ENCODE measurements around the gene BICC1. TPM values are rescaled to one million over a fixed set of nuclear protein-coding genes. Genes with fewer than 3 reads are reported as not detected.

Gene BICC1
- polyA plus RNA-seq, 3 donors: 4.6 to 20.8 (median 8.6) TPM

DNA sequence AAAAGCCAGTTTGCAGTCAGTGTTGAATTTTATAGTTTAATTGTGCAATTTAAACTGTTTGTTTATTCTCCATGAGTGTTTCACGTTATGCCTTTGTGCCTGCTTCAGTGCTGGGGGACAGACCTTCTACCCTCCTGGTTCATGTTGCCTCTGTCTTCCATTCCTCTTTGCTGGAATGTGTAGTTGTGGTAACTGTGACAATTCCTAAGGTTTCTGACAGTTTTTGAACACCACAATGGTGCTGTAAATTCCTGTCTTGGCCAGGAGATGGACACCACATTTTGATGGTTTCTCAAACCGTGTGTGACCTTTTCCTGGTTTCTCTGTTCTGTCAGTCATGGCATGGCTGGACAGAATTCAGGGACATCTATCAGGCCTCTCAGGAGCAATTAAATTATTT lies 201.7 kb downstream of the BICC1 start:
- WGBS, 3 donors: 63 to 78% (median 77%) methylated on average over 2 of the region's 2 CpGs
- H3K27ac ChIP-seq (ENCODE audit: low read depth, low read length): no peak overlapping the region

DNA sequence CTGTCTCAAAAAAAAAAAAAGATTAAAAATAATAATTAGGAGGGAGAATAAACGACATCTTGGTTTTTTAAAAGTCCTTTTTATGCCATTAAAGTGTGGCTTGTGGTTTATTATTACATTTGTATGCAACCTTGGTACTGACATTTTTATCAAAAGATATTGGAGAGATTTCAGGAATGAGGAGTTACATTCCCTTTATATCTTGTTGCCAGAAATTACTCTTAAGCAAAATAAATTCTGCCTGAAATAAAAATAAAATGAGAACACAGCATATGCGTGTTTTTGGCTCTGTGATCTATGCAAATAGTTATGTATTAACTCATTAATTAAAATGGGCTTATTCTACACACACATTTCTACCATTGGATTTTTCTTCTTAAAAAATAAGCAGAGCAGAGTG lies 202.4 kb downstream of the BICC1 start:
- H3K27ac ChIP-seq (ENCODE audit: low read depth, low read length): no peak overlapping the region
- 36 to 61% (median 60%) methylated on average over 2 of the region's 2 CpGs for WGBS, 3 donors

DNA sequence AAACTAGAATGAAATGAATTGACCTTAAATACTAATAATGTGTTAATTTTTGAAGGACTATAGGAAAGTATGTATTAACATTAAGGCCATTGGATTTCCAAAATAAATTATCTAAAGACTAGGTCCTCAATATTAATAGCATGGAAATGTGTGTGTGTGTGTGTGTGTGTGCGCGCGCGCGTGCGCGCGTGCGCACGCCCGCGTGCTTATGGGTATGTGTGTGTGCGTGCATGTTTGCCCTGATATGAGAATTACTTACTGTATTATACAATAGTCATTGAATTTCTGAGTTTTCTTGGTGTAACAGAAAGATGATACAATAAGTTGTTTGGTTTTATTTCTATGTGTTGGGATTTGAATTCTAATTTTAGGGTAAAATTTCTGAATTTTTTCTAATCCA lies 205.9 kb downstream of the BICC1 start:
- H3K27ac ChIP-seq (ENCODE audit: low read depth, low read length): no peak overlapping the region
- WGBS, 3 donors: 67 to 69% (median 67%) methylated on average over 13 of the region's 13 CpGs

DNA sequence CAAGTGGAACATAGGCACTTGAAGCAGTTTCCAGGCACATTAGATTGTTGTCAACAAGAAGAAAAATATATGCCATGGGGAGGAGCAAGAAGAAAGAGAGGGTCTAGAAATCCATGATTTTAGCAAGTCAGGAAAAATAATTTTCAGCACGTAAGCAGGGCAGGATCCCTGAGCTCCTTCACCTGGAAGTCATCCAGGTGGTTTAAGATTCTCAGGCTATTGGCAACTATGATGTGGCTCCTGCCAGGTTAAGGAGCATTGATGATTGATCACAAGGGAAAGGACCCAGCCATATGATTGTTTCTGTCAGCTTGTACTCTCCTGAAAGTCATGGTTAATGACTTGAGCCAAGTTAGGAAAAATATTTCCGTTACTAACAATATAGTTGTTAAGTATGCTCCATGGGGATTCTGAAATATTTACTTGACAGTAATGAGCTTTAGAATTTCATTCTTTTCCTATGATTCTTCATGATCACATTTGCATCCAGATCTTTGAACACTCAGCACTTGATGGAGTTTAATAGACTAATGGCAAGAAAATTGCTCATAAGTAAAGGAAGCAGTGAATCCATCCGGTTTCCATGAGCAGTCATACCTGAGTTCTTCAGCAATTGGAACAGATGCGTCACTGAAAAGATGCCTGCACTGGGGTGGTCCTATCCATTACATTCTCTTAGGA lies 209.1 kb downstream of the BICC1 start:
- no peak overlapping the region for H3K27ac ChIP-seq (ENCODE audit: low read depth, low read length)
- 68 to 78% (median 70%) methylated on average over 4 of the region's 4 CpGs for WGBS, 3 donors

DNA sequence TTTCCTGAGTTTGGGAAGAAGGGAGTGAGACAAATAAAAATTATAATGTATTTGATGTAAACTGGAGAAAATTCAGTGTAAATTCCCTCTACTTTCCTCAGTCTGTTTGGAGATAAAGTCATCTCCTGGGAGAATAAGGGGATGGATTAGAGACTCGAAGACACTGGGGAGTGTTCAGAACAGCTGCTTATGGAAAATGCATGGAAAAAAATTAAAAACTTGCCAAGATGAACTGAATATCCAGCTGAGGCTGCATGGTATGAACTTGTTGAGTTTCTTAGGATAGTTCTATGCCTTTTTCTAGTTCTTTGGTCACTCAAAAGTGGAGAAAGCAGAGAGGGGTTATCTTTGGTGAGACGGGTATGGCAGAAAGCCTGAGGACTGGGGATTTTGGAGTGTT lies 210.5 kb downstream of the BICC1 start:
- no peak overlapping the region for H3K27ac ChIP-seq (ENCODE audit: low read depth, low read length)

DNA sequence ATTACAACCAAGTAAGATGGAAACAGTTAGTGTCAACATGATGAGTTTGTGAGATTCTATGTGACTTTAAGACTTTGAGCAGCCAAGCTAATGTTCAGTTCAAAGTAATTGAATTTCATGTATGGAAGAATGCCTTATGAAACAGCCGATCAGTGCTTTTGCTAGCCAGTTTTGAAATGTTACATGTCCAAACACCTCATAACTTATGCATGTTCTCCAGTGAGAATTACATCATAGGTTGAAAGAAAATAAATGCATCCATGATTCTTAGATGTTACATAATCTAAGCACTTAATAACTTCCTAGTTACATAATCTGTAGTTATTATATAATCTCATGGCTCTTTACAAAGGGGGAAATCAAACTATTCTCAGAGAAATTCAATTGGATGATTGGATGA lies 211.3 kb downstream of the BICC1 start:
- WGBS, 3 donors: 29 to 79% (median 43%) methylated on average over 1 of the region's 1 CpG
- no peak overlapping the region for H3K27ac ChIP-seq (ENCODE audit: low read depth, low read length)

More for the DNA sequence above, 210.5 kb downstream of the BICC1 start:
- 68 to 73% (median 72%) methylated on average over 2 of the region's 2 CpGs for WGBS, 3 donors

DNA sequence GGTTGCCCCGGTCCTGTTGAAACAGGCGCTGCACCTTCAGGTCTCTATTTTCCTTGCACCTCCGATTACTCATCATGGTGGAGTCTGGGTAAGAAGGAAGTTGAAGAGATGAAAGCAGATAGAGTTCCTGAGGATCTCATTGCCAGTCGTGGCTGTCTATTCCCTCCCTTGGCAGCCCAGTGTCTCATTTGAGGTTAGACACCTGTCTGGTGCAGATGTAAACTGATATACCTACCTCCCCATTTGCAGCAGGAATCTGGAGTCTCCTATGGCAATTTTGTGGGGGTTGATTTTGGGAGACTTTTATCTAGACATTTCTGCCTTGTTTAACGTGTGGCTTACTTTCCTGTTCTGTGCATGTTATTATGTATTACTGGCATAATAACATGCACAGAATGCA lies 212.1 kb downstream of the BICC1 start:
- 78 to 86% (median 79%) methylated on average over 5 of the region's 5 CpGs for WGBS, 3 donors

DNA sequence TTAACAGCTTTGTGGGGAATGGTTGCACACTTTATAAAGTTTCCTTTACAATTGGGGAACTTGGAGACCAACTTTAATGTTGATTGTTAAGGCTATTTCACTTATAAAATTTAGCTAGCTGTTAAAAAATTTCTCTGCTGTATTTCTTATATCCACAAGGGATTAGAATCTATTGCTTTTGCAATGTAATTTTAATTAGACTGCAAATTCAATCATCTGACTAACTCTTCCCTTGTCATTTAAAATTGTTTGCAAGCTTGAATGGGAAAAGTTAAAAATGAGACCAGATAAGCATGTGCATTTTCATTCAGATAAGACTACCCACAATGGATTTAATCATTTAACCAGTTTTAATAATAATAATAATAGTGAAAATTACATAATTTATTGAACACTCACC lies 213.2 kb downstream of the BICC1 start:
- no peak overlapping the region for H3K27ac ChIP-seq (ENCODE audit: low read depth, low read length)

More for the DNA sequence above, 212.1 kb downstream of the BICC1 start:
- no peak overlapping the region for H3K27ac ChIP-seq (ENCODE audit: low read depth, low read length)

DNA sequence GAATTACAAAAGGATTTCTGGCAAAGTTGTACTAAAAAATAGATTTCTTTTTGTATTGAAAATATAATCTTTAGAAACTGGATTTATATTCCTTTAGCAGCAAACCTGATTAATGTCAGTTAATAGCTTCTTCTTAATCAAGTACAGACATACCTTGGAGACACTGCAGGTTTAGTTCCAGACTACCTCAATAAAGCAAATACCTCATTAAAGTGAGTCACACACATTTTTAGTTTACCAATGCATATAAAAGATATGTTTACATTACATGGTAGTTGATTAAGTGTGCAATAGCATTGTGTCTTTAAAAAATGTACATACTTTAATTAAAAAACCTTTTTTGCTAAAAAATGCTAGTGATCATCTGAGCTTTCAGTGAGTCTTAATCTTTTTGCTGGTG lies 215.0 kb downstream of the BICC1 start:
- no peak overlapping the region for H3K27ac ChIP-seq (ENCODE audit: low read depth, low read length)

DNA sequence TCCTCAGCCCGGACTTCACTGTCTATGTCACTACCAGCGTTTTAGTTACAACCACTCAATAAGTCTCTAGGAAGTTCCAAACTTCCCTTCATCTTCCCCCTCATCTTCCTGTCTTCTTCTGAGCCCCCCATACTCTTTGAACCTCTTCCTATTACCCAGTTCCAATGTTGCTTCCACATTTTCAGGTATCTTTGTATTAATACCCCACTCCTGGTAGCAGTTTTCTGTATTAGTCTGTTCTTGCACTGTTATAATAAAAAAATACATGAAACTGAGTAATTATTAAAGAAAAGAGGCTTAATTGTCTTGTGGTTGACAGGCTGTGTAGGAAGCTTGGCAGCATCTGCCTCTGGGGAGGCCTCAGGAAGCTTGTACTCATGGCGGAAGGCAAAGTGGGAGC lies 218.6 kb downstream of the BICC1 start:
- H3K27ac ChIP-seq (ENCODE audit: low read depth, low read length): no peak overlapping the region
- WGBS, 3 donors: 90 to 96% (median 92%) methylated on average over 3 of the region's 3 CpGs

DNA sequence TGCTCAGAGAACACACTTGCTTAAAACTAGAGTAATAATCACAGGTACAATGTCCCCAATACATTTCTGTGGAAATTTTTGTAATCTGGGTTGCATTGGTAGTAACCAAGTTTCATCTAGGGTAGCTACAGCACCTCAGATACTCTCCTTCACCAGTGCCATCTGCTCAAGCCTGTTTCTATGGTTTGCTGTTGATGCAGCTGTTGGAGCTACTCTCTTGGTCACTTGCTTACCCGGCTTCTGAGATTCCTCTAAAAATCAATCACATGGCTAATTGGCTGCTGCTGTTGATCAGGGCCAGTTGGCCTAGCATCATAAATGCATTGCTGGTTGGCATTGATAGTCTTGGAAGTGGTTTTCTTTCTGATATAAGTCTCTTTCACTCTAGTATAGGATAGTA lies 220.8 kb downstream of the BICC1 start:
- no peak overlapping the region for H3K27ac ChIP-seq (ENCODE audit: low read depth, low read length)
- WGBS, 3 donors: 58 to 93% (median 90%) methylated on average over 1 of the region's 1 CpG

DNA sequence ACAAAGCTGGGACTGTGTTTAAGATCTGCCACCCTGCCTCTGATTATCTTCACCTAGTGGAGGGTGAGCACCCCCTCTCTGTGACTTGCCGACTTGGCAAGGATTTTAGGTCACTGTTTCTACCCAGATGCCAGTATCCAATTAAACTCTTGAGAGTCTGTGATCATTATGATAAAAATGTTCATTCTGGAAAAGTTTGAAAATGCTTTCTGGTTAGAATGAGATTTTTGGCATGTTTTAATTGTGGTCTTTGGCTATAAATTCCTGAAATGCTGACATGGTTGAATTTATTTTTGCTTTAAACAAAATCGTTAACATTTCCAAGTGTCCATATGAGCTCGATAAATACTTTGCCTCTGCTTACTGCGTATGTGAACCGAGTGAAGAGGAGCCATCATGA lies 221.4 kb downstream of the BICC1 start:
- no peak overlapping the region for H3K27ac ChIP-seq (ENCODE audit: low read depth, low read length)
- WGBS, 3 donors: 70 to 72% (median 72%) methylated on average over 5 of the region's 5 CpGs

DNA sequence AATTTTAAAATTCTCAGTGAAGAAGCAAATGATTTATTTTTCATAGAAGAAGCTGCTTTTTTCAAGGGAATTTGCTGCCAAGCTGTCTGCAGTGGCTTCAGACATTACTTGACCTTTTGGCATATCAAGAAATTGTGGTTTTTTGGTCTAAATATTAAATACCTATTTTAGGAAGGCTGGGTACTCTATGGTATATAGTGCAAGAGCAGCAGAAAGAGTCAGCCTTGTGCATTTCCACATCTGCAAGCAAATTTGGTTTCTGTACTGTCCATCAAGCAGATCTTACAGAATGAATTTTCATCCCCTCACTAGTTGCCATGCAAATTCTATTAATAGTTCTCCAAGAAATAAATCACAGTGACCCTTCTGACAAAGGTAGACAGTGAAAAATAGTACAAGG lies 222.0 kb downstream of the BICC1 start:
- H3K27ac ChIP-seq (ENCODE audit: low read depth, low read length): no peak overlapping the region

DNA sequence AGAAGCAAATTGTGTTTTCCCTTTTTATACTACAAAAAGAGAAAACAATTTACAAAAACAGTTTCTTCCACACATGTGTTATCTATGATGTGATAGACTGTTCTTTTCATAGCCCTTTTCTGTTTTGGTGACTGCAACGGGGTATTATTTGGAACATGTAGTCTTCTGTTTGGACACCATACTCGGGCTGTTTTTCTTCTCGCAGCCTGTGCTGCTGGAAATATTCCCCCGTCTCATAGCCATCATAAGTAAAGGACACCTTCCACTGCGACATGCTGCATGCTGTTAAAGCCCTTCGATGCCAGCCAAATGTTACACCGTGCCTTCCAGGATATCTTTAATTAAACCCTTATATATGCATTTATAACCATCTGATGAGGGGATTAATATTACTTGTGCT lies 222.4 kb downstream of the BICC1 start:
- H3K27ac ChIP-seq (ENCODE audit: low read depth, low read length): no peak overlapping the region
- 58 to 69% (median 67%) methylated on average over 7 of the region's 7 CpGs for WGBS, 3 donors

DNA sequence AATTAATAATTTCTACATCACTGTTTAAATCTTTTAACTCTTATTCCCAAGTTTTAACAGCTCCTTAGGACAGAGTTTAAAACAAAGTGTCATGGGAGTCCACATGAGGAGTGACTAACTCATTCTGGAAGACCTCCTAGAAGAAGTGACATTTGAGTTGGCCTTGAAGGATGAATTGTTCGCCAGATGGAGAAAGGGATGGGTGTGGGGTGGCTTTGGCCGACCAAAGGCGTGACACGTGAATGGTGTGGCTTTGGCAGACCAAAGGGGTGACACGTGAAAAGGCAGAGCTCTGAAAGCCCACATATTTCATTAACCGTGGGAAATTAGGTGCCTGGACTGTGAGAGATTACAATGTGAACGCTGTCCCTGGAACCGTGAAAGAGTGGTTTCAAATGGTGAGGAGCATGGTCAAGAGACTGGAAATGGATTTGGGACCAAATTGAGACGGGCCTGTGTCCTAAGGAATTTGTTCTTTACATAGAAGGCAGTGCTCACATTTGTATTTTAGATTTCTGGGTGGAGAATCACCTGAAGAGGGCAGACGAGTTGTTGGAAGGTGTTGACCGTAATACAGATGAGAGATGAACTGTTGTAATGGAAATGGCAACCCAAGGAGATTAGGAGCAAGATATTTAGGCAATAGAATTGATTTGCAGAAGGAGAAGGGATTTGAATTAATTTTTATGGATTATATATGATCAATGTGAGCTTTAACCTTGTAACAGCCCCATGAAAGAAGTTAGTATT lies 228.1 kb downstream of the BICC1 start:
- H3K27ac ChIP-seq (ENCODE audit: low read depth, low read length): no peak overlapping the region
- 84 to 86% (median 86%) methylated on average over 11 of the region's 11 CpGs for WGBS, 3 donors

DNA sequence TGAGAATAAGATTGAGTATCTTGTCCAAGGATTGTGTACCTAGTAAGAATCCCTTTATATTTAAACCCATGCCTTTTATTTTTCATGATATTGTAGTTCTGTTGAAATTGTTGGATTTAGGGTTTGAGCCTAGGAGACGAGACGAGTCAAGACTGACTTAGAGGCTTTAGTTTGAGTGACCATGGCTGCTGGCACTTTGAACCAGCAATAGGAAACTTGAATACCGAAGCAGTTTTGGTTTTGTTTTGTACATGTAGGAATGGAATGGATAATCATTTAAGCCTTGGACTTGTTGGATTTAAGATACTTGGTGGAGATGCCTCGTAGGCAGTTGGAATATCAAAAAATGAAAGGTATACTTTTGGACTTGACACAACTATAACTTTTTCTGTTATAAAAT lies 229.0 kb downstream of the BICC1 start:
- H3K27ac ChIP-seq (ENCODE audit: low read depth, low read length): no peak overlapping the region
- 77 to 80% (median 79%) methylated on average over 4 of the region's 4 CpGs for WGBS, 3 donors

DNA sequence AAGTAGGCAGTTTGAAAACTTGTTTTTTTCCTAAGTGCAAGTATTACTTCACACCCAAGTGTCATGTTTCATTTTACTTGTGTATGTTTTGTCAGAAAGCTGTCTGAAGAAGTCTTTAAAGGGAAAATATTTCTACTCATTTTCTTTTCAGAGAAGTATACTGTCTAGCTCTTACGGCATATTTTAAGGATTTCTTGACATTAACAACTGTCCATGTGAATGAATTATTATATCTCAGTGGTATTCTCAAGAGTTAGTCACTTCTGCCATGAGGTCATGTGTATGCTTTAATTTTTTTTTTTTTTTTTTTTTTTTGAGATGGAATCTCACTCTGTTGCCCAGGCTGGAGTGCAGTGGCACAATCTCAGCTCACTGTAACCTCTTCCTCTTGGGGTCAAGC lies 229.5 kb downstream of the BICC1 start:
- no peak overlapping the region for H3K27ac ChIP-seq (ENCODE audit: low read depth, low read length)
- WGBS, 3 donors: 62 to 91% (median 75%) methylated on average over 1 of the region's 1 CpG

DNA sequence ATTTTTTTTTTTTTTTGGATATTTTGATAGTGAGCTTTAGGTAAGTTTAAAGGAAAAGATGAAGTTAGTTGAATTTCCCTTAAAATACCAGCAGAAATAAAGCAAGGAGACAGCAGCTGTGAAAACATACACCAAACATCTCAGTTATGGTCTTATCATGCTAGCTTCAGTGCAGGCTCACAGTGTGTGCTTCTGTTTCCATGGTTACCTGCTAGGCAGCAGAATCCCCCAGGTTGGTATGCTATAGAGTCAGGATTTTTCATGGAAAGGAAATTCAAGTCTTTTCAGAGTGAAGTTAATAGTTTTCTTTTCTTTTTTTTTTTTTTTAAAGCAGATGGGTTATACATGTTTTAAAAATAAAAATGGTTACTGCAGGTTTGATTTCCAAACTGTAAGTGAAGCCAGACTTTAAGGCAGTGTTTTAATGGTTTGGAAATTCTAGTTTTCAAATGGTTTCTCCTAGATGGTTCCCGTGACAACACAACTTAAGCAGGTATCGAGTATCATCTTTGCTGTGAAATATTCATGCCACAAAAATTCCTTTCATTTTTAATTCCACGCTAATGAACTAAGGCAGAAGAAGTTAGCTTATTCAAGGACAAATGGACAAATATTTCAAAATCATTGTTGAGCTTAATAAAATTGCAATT lies 230.9 kb downstream of the BICC1 start:
- WGBS, 3 donors: 72 to 87% (median 75%) methylated on average over 3 of the region's 3 CpGs
- no peak overlapping the region for H3K27ac ChIP-seq (ENCODE audit: low read depth, low read length)

DNA sequence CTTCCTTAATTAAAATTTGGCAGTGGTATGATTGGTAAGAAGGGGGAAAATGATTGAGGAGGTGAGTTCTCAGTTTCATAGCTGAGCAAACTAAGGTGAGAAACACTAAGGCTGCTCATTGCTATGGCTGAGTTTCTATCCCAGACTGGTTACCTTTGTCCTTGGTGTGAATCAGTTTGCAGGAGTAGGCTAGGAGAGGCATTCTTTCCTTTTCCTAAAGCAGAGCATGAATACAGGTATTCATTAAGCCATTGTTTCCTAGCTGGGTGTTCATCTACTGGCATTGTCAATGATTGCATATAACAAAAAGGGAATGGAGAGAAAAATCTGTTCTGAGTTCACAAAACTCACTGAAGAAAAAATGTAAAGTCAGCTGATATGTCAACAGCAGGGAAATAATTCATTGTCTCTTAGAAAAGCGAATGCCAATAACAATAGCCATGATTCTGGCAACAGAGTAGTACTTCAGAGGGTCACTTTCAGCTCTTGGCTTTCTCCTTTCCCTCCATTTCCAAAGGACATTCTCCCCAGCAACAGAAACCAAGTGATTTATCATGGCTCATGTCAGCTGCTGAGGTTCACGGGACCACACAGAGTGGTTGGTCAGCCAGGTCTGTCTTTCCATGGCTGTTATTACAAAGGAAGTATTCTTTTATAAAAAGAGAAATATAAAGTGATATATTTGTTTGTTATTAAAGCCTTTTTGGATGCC lies 234.0 kb downstream of the BICC1 start:
- WGBS, 3 donors: 30 to 61% (median 57%) methylated on average over 2 of the region's 2 CpGs
- H3K27ac ChIP-seq (ENCODE audit: low read depth, low read length): no peak overlapping the region
